C4-2B (cell line): ENCODE measurements around the gene OTX2.

Experiments
- CTCF ChIP-seq: fragments of 450-650 bp; conservative IDR thresholded peaks from 2 replicates; pipeline ENCODE4 v1.5.1; 2017; ENCODE audit warnings: mild to moderate bottlenecking
- ZFX ChIP-seq: fragments of 450-650 bp; IDR thresholded peaks from 2 replicates; pipeline ENCODE4 v1.6.1; 2017

- TF ChIP-seq CTCF, result no peak
- no peak for TF ChIP-seq ZFX
Measured at GRCh38 chr14:56808383-56809269, 1.7 kb downstream of the OTX2 start.
